Liver (tissue), 9 donors: ENCODE data around the gene SENP1. TPM values are rescaled to one million over a fixed set of nuclear protein-coding genes. Genes with fewer than 3 reads are reported as not detected.

Source experiments
- DNase-seq: peaks from one replicate; pipeline ENCODE4 v3.0.0-alpha.2; 2017; ENCODE audit warnings: low spot score
- H3K27ac ChIP-seq, 2 donors: one replicate each; pipeline ENCODE4 v1.7.0; 2013; ENCODE audit warnings: inconsistent platforms in 2 of 2, low read length in 2 of 2, control low read depth in 1 of 2, low read depth in 1 of 2, mild to moderate bottlenecking in 1 of 2
- H3K27me3 ChIP-seq, 4 donors: one replicate each; pipeline versions ENCODE4 v1.6.1 to v1.7.0; 2013; ENCODE audit warnings: low read length in 3 of 4, inconsistent platforms in 1 of 4, mild to moderate bottlenecking in 1 of 4, moderate library complexity in 1 of 4; ENCODE audit not compliant: control insufficient read depth in 4 of 4, insufficient read depth in 4 of 4
- H3K36me3 ChIP-seq, 4 donors: one replicate each; pipeline versions ENCODE4 v1.6.1 to v1.7.0; 2013; ENCODE audit warnings: low read length in 3 of 4, mild to moderate bottlenecking in 3 of 4, low read depth in 1 of 4, moderate library complexity in 1 of 4; ENCODE audit not compliant: control insufficient read depth in 4 of 4, insufficient read depth in 3 of 4
- H3K4me1 ChIP-seq, 4 donors: one replicate each; pipeline versions ENCODE4 v1.6.1 to v1.7.0; 2013; ENCODE audit warnings: low read length in 3 of 4, mild to moderate bottlenecking in 3 of 4, moderate library complexity in 1 of 4; ENCODE audit not compliant: control insufficient read depth in 4 of 4, insufficient read depth in 4 of 4
- H3K4me3 ChIP-seq, 3 donors: one replicate each; pipeline versions ENCODE4 v1.6.1 to v1.7.0; 2013; ENCODE audit warnings: low read length in 3 of 3, control low read depth in 1 of 3, low read depth in 1 of 3, mild to moderate bottlenecking in 1 of 3
- H3K9ac ChIP-seq, 2 donors: one replicate each; pipeline ENCODE4 v1.7.0; 2013; ENCODE audit warnings: low read length in 2 of 2, mild to moderate bottlenecking in 2 of 2, moderate library complexity in 2 of 2, control low read depth in 1 of 2, low read depth in 1 of 2
- H3K9me3 ChIP-seq, 4 donors: one replicate each; pipeline versions ENCODE4 v1.6.1 to v1.7.0; 2013; ENCODE audit warnings: low read length in 3 of 4; ENCODE audit not compliant: control insufficient read depth in 4 of 4
- ATF3 ChIP-seq: IDR thresholded peaks from 2 replicates; pipeline ENCODE4 v1.6.1; 2016; ENCODE audit warnings: antibody characterized with exemption
- EGR1 ChIP-seq, 2 donors: IDR thresholded peaks; 2 replicates each; pipeline ENCODE4 v1.6.1; 2016 to 2018; ENCODE audit warnings: antibody characterized with exemption in 2 of 2, low read depth in 2 of 2
- FOXA1 ChIP-seq: IDR thresholded peaks from 2 replicates; pipeline ENCODE4 v1.6.1; 2016; ENCODE audit warnings: antibody characterized with exemption
- FOXA2 ChIP-seq: IDR thresholded peaks from 2 replicates; pipeline ENCODE4 v1.6.1; 2016; ENCODE audit warnings: antibody characterized with exemption
- GABPA ChIP-seq, 2 donors: IDR thresholded peaks in 1 of 2; conservative IDR thresholded peaks in 1 of 2; 2 replicates each; pipeline ENCODE4 v1.6.1; 2016; ENCODE audit warnings: antibody characterized with exemption in 2 of 2, mild to moderate bottlenecking in 1 of 2, moderate library complexity in 1 of 2
- HNF4A ChIP-seq, 2 donors: conservative IDR thresholded peaks; 2 replicates each; pipeline ENCODE4 v1.6.1; 2016; ENCODE audit warnings: antibody characterized with exemption in 2 of 2, mild to moderate bottlenecking in 2 of 2
- HNF4G ChIP-seq: IDR thresholded peaks from 2 replicates; pipeline ENCODE4 v1.6.1; 2016; ENCODE audit warnings: antibody characterized with exemption
- JUND ChIP-seq, 2 donors: IDR thresholded peaks; 2 replicates each; pipeline ENCODE4 v1.6.1; 2016; ENCODE audit warnings: antibody characterized with exemption in 2 of 2
- MAX ChIP-seq: IDR thresholded peaks from 2 replicates; pipeline ENCODE4 v1.6.1; 2016; ENCODE audit warnings: antibody characterized with exemption
- NR2F2 ChIP-seq: IDR thresholded peaks from 2 replicates; pipeline ENCODE4 v1.6.1; 2016; ENCODE audit warnings: antibody characterized with exemption
- RAD21 ChIP-seq, 2 donors: IDR thresholded peaks; 2 replicates each; pipeline ENCODE4 v1.6.1; 2016; ENCODE audit warnings: antibody characterized with exemption in 2 of 2, mild to moderate bottlenecking in 2 of 2
- RXRA ChIP-seq, 2 donors: IDR thresholded peaks; 2 replicates each; pipeline ENCODE4 v1.6.1; 2017 to 2018; ENCODE audit warnings: antibody characterized with exemption in 2 of 2, mild to moderate bottlenecking in 1 of 2
- SP1 ChIP-seq: IDR thresholded peaks from 2 replicates; pipeline ENCODE4 v1.6.1; 2018; ENCODE audit warnings: antibody characterized with exemption, mild to moderate bottlenecking
- TAF1 ChIP-seq: conservative IDR thresholded peaks from 2 replicates; pipeline ENCODE4 v1.6.1; 2016; ENCODE audit warnings: antibody characterized with exemption, mild to moderate bottlenecking
- YY1 ChIP-seq: IDR thresholded peaks from 2 replicates; pipeline ENCODE4 v1.6.1; 2016; ENCODE audit warnings: antibody characterized with exemption, mild to moderate bottlenecking
- WGBS: extraction: QIAGEN DNeasy Blood & Tissue Kit; methylation state at CpG from one replicate; pipeline ENCODE4 v1.1.7; 2013; 5-methylcytosine and 5-hydroxymethylcytosine counted together
- polyA plus RNA-seq, 2 donors: library from polyadenylated mRNA; stranded (reverse) in 1 of 2; unstranded in 1 of 2; fragments of 200-250 nt in 1 of 2; fragments of >200 nt in 1 of 2; fragmentation: Nextera tagmentation in 1 of 2; extraction: Ambion mirVana in 1 of 2; gene quantifications; one replicate each; pipeline versions ENCODE4 v1.2.1 to v1.2.3, GENCODE V29; 2013 to 2015
- total RNA-seq, 2 donors: library from RNA; depleted of rRNA; stranded (reverse); fragments of >200 nt; gene quantifications; one replicate each; pipeline ENCODE4 v1.2.3, GENCODE V29; 2014
- TF ChIP-seq, protein P1 (sequence below): IDR thresholded peaks from 2 replicates; pipeline ENCODE4 v1.6.1; 2016; ENCODE audit warnings: antibody characterized with exemption, mild to moderate bottlenecking
- TF ChIP-seq, protein P2 (sequence below): IDR thresholded peaks from 2 replicates; pipeline ENCODE4 v1.6.1; 2016; ENCODE audit warnings: antibody characterized with exemption
- TF ChIP-seq, protein P3 (sequence below): fragments of 150-350 bp; IDR thresholded peaks from 2 replicates; pipeline ENCODE4 v1.5.1; 2017; ENCODE audit warnings: improper control_type of control experiment, low read depth, low read length; ENCODE audit not compliant: missing input control
- donor health status: healthy.
- donor health status: healthy.
- donor health status: healthy.
- donor health status: healthy.
- donor health status: healthy.

Gene SENP1
- total and polyA plus RNA-seq, 4 donors = 1.4 to 11.7 (median 4.2) TPM

GRCh38 chr12:48040354-48040753 lies 65.5 kb downstream of the SENP1 start:
- no peak for TF ChIP-seq FOXA2
- TF ChIP-seq, protein P1, sequence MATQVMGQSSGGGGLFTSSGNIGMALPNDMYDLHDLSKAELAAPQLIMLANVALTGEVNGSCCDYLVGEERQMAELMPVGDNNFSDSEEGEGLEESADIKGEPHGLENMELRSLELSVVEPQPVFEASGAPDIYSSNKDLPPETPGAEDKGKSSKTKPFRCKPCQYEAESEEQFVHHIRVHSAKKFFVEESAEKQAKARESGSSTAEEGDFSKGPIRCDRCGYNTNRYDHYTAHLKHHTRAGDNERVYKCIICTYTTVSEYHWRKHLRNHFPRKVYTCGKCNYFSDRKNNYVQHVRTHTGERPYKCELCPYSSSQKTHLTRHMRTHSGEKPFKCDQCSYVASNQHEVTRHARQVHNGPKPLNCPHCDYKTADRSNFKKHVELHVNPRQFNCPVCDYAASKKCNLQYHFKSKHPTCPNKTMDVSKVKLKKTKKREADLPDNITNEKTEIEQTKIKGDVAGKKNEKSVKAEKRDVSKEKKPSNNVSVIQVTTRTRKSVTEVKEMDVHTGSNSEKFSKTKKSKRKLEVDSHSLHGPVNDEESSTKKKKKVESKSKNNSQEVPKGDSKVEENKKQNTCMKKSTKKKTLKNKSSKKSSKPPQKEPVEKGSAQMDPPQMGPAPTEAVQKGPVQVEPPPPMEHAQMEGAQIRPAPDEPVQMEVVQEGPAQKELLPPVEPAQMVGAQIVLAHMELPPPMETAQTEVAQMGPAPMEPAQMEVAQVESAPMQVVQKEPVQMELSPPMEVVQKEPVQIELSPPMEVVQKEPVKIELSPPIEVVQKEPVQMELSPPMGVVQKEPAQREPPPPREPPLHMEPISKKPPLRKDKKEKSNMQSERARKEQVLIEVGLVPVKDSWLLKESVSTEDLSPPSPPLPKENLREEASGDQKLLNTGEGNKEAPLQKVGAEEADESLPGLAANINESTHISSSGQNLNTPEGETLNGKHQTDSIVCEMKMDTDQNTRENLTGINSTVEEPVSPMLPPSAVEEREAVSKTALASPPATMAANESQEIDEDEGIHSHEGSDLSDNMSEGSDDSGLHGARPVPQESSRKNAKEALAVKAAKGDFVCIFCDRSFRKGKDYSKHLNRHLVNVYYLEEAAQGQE = no peak
- TF ChIP-seq ATF3 = no peak
- no peak for TF ChIP-seq HNF4A (conservative IDR thresholded peaks at IDR 0.05)
- TF ChIP-seq, protein P2, sequence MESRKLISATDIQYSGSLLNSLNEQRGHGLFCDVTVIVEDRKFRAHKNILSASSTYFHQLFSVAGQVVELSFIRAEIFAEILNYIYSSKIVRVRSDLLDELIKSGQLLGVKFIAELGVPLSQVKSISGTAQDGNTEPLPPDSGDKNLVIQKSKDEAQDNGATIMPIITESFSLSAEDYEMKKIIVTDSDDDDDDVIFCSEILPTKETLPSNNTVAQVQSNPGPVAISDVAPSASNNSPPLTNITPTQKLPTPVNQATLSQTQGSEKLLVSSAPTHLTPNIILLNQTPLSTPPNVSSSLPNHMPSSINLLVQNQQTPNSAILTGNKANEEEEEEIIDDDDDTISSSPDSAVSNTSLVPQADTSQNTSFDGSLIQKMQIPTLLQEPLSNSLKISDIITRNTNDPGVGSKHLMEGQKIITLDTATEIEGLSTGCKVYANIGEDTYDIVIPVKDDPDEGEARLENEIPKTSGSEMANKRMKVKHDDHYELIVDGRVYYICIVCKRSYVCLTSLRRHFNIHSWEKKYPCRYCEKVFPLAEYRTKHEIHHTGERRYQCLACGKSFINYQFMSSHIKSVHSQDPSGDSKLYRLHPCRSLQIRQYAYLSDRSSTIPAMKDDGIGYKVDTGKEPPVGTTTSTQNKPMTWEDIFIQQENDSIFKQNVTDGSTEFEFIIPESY = no peak
- TF ChIP-seq FOXA1 = no peak
- TF ChIP-seq YY1 = no peak
- TF ChIP-seq HNF4G = no peak
- TF ChIP-seq, protein P3, sequence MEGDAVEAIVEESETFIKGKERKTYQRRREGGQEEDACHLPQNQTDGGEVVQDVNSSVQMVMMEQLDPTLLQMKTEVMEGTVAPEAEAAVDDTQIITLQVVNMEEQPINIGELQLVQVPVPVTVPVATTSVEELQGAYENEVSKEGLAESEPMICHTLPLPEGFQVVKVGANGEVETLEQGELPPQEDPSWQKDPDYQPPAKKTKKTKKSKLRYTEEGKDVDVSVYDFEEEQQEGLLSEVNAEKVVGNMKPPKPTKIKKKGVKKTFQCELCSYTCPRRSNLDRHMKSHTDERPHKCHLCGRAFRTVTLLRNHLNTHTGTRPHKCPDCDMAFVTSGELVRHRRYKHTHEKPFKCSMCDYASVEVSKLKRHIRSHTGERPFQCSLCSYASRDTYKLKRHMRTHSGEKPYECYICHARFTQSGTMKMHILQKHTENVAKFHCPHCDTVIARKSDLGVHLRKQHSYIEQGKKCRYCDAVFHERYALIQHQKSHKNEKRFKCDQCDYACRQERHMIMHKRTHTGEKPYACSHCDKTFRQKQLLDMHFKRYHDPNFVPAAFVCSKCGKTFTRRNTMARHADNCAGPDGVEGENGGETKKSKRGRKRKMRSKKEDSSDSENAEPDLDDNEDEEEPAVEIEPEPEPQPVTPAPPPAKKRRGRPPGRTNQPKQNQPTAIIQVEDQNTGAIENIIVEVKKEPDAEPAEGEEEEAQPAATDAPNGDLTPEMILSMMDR = no peak
- TF ChIP-seq MAX = no peak
- TF ChIP-seq NR2F2 = no peak
- no peak for TF ChIP-seq GABPA (IDR thresholded peaks at IDR 0.05 in 1 of 2, conservative IDR thresholded peaks at IDR 0.05 in 1 of 2)
- no peak for TF ChIP-seq EGR1 (IDR thresholded peaks at IDR 0.05; ENCODE audit: low read depth in 2 of 2)
- no peak for TF ChIP-seq TAF1
- no peak for TF ChIP-seq RXRA (IDR thresholded peaks at IDR 0.05)
- TF ChIP-seq JUND (IDR thresholded peaks at IDR 0.05) = no peak
- TF ChIP-seq RAD21 (IDR thresholded peaks at IDR 0.05) = no peak
- TF ChIP-seq SP1 = no peak
- 85% methylated on average over 3 of the region's 3 CpGs for WGBS
- no peak for DNase-seq
- H3K36me3 ChIP-seq = peaks cover 4 to 12% (median 8%) of the 10 kb centered on the region in 4 donors
- no peak overlapping the region for H3K4me3 ChIP-seq
- H3K9me3 ChIP-seq = no peaks in the 10 kb centered on the region
- H3K9ac ChIP-seq = no peak overlapping the region
- H3K4me1 ChIP-seq = no peaks in the 10 kb centered on the region
- H3K27ac ChIP-seq = no peak overlapping the region
- H3K27me3 ChIP-seq = no peaks in the 10 kb centered on the region
